Measurements from ENCODE around the gene SLFN12L. TPM values are rescaled to one million over a fixed set of nuclear protein-coding genes. Genes with fewer than 3 reads are reported as not detected.
A peak's percentile ranks its signal among the peaks of the same experiment; 100 is the strongest.

SLFN12L gene
- total RNA-seq, 1 experiment from 2014 or later = not detected

DNA sequence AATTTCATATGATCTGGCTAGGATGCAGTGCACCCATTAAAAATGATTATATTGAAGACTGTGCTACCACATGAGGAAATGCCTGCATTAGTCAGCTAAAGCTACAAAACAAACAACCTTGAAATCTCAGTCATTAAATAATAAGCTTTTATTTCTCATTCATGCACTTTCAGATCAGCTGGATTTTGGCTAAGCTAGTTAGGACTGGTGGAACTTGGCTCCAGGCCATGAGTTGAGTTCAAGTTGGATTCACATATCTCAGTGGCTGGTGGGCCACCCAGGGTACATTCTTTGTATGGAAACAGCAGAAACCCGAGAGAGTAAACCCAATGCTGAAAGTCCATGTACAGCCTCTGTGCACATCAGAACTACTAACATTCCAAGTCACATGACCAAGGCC, 6.4 kb upstream of the SLFN12L start:
- Histone ChIP-seq H3F3A (ENCODE audit: insufficient read depth, low read depth) (no peaks in the 10 kb centered on the region), H4K20me1 (ENCODE audit: insufficient read depth) (no peaks in the 10 kb centered on the region), H3K27me3 (ENCODE audit: insufficient read depth, low read depth) (peaks cover 23% of the 10 kb centered on the region), H3K4me3 (no peak overlapping the region), H3K4me2 (no peak overlapping the region), H3K79me2 (ENCODE audit: low read depth) (no peaks in the 10 kb centered on the region), H2AFZ (no peak overlapping the region), H3K4me1 (replicated peaks; ENCODE audit: insufficient read depth) (no peaks in the 10 kb centered on the region), H3K27ac (no peak overlapping the region), H3K36me3 (ENCODE audit: low read depth) (no peaks in the 10 kb centered on the region), H3K9me3 (ENCODE audit: insufficient read depth, low read depth) (no peaks in the 10 kb centered on the region), H3K9me2 (ENCODE audit: insufficient read depth) (no peaks in the 10 kb centered on the region)
- ChIA-PET POLR2A (ENCODE audit: unreplicated experiment) (interaction anchor here (0.6 kb wide), 1 partner anchor 650 kb away, joined by 4 read pairs; no protein-coding TSS in a partner anchor), CTCF (no interaction called here)
- BruUV-seq (replicated peaks) = no TSS peak
- DNase-seq = no peak
- intact Hi-C loops (cut with micrococcal nuclease; ENCODE audit: unreplicated experiment) = no loop called here
- TF ChIP-seq, protein P1, sequence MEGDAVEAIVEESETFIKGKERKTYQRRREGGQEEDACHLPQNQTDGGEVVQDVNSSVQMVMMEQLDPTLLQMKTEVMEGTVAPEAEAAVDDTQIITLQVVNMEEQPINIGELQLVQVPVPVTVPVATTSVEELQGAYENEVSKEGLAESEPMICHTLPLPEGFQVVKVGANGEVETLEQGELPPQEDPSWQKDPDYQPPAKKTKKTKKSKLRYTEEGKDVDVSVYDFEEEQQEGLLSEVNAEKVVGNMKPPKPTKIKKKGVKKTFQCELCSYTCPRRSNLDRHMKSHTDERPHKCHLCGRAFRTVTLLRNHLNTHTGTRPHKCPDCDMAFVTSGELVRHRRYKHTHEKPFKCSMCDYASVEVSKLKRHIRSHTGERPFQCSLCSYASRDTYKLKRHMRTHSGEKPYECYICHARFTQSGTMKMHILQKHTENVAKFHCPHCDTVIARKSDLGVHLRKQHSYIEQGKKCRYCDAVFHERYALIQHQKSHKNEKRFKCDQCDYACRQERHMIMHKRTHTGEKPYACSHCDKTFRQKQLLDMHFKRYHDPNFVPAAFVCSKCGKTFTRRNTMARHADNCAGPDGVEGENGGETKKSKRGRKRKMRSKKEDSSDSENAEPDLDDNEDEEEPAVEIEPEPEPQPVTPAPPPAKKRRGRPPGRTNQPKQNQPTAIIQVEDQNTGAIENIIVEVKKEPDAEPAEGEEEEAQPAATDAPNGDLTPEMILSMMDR (conservative IDR thresholded peaks at IDR 0.05) = no peak
- TF ChIP-seq EZH2 (IDR thresholded peaks at IDR 0.05; ENCODE audit: low read depth) = no peak

DNA sequence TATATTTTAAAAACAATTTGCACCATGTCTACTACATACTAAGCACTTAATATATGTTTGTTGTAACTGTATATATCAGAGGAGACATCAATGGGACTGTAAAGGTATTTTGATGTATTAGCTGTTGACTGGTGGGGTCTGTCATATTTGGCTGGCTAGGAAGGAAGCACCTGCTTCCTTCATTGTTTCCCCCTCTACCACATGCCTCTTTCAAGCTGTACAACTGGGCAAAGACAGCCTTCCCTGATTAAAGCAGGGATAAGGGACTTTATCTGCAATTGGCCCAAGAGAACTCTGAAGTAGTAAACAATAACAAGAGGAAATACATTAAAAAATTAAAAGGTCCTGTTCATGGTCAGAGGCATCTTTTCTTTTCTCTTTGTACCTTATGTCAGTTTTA, 5.5 kb upstream of the SLFN12L start:
- H3K4me2 ChIP-seq = no peak overlapping the region
- TF ChIP-seq EZH2 (IDR thresholded peaks at IDR 0.05; ENCODE audit: low read depth) = no peak
- TF ChIP-seq, protein P1 (conservative IDR thresholded peaks at IDR 0.05) = no peak
- H3K27ac ChIP-seq = no peak overlapping the region
- no peaks in the 10 kb centered on the region for H3K79me2 ChIP-seq (ENCODE audit: low read depth)
- H2AFZ ChIP-seq = no peak overlapping the region
- H3K4me1 ChIP-seq (replicated peaks; ENCODE audit: insufficient read depth) = no peaks in the 10 kb centered on the region
- no TSS peak for BruUV-seq (replicated peaks)
- no peaks in the 10 kb centered on the region for H4K20me1 ChIP-seq (ENCODE audit: insufficient read depth)
- no peak for DNase-seq
- no peaks in the 10 kb centered on the region for H3F3A ChIP-seq (ENCODE audit: insufficient read depth, low read depth)
- intact Hi-C loops (cut with micrococcal nuclease; ENCODE audit: unreplicated experiment) = no loop called here
- H3K27me3 ChIP-seq (ENCODE audit: insufficient read depth, low read depth) = peaks cover 14% of the 10 kb centered on the region
- no peak overlapping the region for H3K4me3 ChIP-seq
- H3K9me3 ChIP-seq (ENCODE audit: insufficient read depth, low read depth) = no peaks in the 10 kb centered on the region
- CTCF ChIA-PET = no interaction called here
- POLR2A ChIA-PET (ENCODE audit: unreplicated experiment) = interaction anchor here (0.7 kb wide), 1 partner anchor 162 kb away, joined by 6 read pairs; no protein-coding TSS in a partner anchor
- H3K9me2 ChIP-seq (ENCODE audit: insufficient read depth) = no peaks in the 10 kb centered on the region
- no peaks in the 10 kb centered on the region for H3K36me3 ChIP-seq (ENCODE audit: low read depth)

DNA sequence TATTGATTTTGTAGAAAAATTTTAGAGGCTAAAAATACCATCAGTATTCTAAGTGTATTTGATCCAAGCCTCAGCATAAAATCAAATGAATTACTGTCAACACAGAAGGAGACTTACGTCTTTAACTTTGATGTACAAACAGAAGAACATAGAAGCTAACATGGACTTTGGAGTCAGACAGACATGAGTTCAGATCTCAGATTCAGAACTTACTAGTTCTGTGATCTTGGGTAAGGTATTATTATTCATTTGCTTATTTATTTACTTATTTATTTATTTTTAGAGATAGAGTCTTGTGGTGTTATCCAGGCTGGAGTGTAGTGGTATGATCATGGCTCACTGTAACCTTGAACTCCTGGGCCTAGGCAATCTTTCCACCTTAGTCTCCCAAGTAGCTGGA, 4.0 kb upstream of the SLFN12L start:
- BruUV-seq (replicated peaks) = no TSS peak
- no peak for DNase-seq
- no peaks in the 10 kb centered on the region for H4K20me1 ChIP-seq (ENCODE audit: insufficient read depth)
- ChIA-PET CTCF (no interaction called here), POLR2A (ENCODE audit: unreplicated experiment) (interaction anchor here (0.7 kb wide), 1 partner anchor 478 kb away, joined by 4 read pairs; the partner anchor contains the start of gene RFFL)
- H3K4me2 ChIP-seq = peak overlapping the region; percentile 64; the same call in 1 of the 2 replicates
- no peak for TF ChIP-seq EZH2 (IDR thresholded peaks at IDR 0.05; ENCODE audit: low read depth)
- TF ChIP-seq, protein P1 (conservative IDR thresholded peaks at IDR 0.05) = no peak
- intact Hi-C loops (cut with micrococcal nuclease; ENCODE audit: unreplicated experiment) = no loop called here
- H3K27ac ChIP-seq = no peak overlapping the region
- no peak overlapping the region; the same call in 1 of the 2 replicates for H2AFZ ChIP-seq
- H3K79me2 ChIP-seq (ENCODE audit: low read depth) = no peaks in the 10 kb centered on the region
- no peaks in the 10 kb centered on the region for H3K36me3 ChIP-seq (ENCODE audit: low read depth)
- H3K4me3 ChIP-seq = no peak overlapping the region; the same call in 1 of the 2 replicates
- H3K27me3 ChIP-seq (ENCODE audit: insufficient read depth, low read depth) = peaks cover 7% of the 10 kb centered on the region
- no peaks in the 10 kb centered on the region for H3K9me2 ChIP-seq (ENCODE audit: insufficient read depth)
- no peaks in the 10 kb centered on the region for H3K4me1 ChIP-seq (replicated peaks; ENCODE audit: insufficient read depth)
- no peaks in the 10 kb centered on the region for H3F3A ChIP-seq (ENCODE audit: insufficient read depth, low read depth)
- no peaks in the 10 kb centered on the region for H3K9me3 ChIP-seq (ENCODE audit: insufficient read depth, low read depth)
